Endothelial cell of umbilical vein (primary cell): ENCODE measurements around the gene MCTP1. TPM values are rescaled to one million over a fixed set of nuclear protein-coding genes. Genes with fewer than 3 reads are reported as not detected.

Experiments
- BruUV-seq: library from RNA; stranded (reverse); fragments of 400-500 nt; replicated peaks from 2 replicates; lab custom pipeline; 2021; lab: Mats Ljungman, UMichigan
- CTCF ChIA-PET: fragments of 300-600, 350-600 bp; sonication (Branson Sonifier 250); formaldehyde crosslinking; loops from one replicate; lab custom pipeline; 2021; ENCODE audit warnings: antibody characterized with exemption, inconsistent platforms; lab: Charles Lee
- POLR2A ChIA-PET: fragments of 300-600, 350-600 bp; sonication (Branson Sonifier 250); formaldehyde crosslinking; loops from one replicate; lab custom pipeline; 2021; ENCODE audit warnings: antibody characterized with exemption, inconsistent platforms; lab: Charles Lee
- DNase-seq: peaks from one replicate; pipeline ENCODE4 v3.0.0-alpha.2; 2011; ENCODE audit warnings: low read depth, low spot score
- FAIRE-seq: peaks from 2 replicates; lab custom pipeline; 2011; peaks lifted over from hg19 to GRCh38; lab: Jason Lieb, UNC
- H2AFZ ChIP-seq: 2 replicates; pipeline ENCODE4 v1.6.0; 2012; ENCODE audit warnings: low read depth, low read length, control low read depth, inconsistent platforms
- H3K27ac ChIP-seq: 2 replicates; pipeline ENCODE4 v1.5.1; 2011; ENCODE audit warnings: low read depth, mild to moderate bottlenecking, control low read depth, low read length, moderate library complexity; ENCODE audit not compliant: insufficient read depth
- H3K27me3 ChIP-seq, 2 experiments: 2 replicates each; pipeline versions ENCODE4 v1.6.0 to v1.6.1; 2011; ENCODE audit warnings: low read length in 2 of 2, mixed read lengths in 1 of 2; ENCODE audit not compliant: control insufficient read depth in 2 of 2, insufficient read depth in 2 of 2
- H3K36me3 ChIP-seq, 2 experiments: 2 replicates in 1 of 2; 3 replicates in 1 of 2; pipeline ENCODE4 v1.5.1; 2011; ENCODE audit warnings: low read length in 2 of 2, mild to moderate bottlenecking in 1 of 2, moderate library complexity in 1 of 2; ENCODE audit not compliant: control insufficient read depth in 2 of 2, insufficient read depth in 2 of 2; ENCODE audit errors: extremely low read depth in 1 of 2
- H3K4me1 ChIP-seq: 3 replicates; pipeline ENCODE4 v1.5.1; 2011; ENCODE audit warnings: mild to moderate bottlenecking, low read length; ENCODE audit not compliant: control insufficient read depth, insufficient read depth; ENCODE audit errors: extremely low read depth
- H3K4me2 ChIP-seq: 2 replicates; pipeline ENCODE4 v1.6.1; 2011; ENCODE audit warnings: low read length, control low read depth, mixed read lengths; ENCODE audit not compliant: insufficient read depth
- H3K4me3 ChIP-seq, 3 experiments: fragments of 200-600 bp in 1 of 3; sonication (generic), shearing (Covaris generic) in 1 of 3; replicated peaks in 1 of 3; 2 replicates each; pipeline ENCODE4 v1.5.1; 2011 to 2016; ENCODE audit warnings: control low read depth in 3 of 3, low read length in 3 of 3, mild to moderate bottlenecking in 2 of 3, inconsistent platforms in 1 of 3, low read depth in 1 of 3, moderate library complexity in 1 of 3; ENCODE audit not compliant: insufficient read depth in 1 of 3
- H3K79me2 ChIP-seq: 2 replicates; pipeline ENCODE4 v1.6.0; 2012; ENCODE audit warnings: low read length, inconsistent platforms; ENCODE audit not compliant: control insufficient read depth, insufficient read depth
- H3K9ac ChIP-seq: replicated peaks from 2 replicates; pipeline ENCODE3; 2011; ENCODE audit warnings: low read length, control low read depth; ENCODE audit not compliant: insufficient read depth; ENCODE audit errors: extremely low read depth
- H3K9me1 ChIP-seq: replicated peaks from 3 replicates; pipeline ENCODE4 v1.6.0; 2011; ENCODE audit warnings: mild to moderate bottlenecking, low read length; ENCODE audit not compliant: control insufficient read depth, insufficient read depth; ENCODE audit errors: extremely low read depth
- H3K9me3 ChIP-seq: replicated peaks from 2 replicates; pipeline ENCODE4 v1.5.1; 2012; ENCODE audit warnings: low read length, inconsistent platforms; ENCODE audit not compliant: control insufficient read depth, insufficient read depth
- H4K20me1 ChIP-seq: replicated peaks from 2 replicates; pipeline ENCODE3; 2011; ENCODE audit warnings: mild to moderate bottlenecking, low read length; ENCODE audit not compliant: control insufficient read depth, insufficient read depth; ENCODE audit errors: extremely low read depth
- FOS ChIP-seq: IDR thresholded peaks from 2 replicates; pipeline ENCODE4 v1.6.1; 2011; ENCODE audit warnings: mild to moderate bottlenecking, low read length, moderate library complexity, borderline replicate concordance; ENCODE audit not compliant: insufficient read depth
- GATA2 ChIP-seq: IDR thresholded peaks from 2 replicates; pipeline ENCODE4 v1.7.0; 2011; ENCODE audit warnings: low read depth, mild to moderate bottlenecking, moderate library complexity, mixed read lengths, low read length; ENCODE audit not compliant: insufficient read length, insufficient read depth
- JUN ChIP-seq: IDR thresholded peaks from 2 replicates; pipeline ENCODE4 v1.6.1; 2011; ENCODE audit warnings: borderline replicate concordance, low read depth; ENCODE audit not compliant: insufficient read length, insufficient read depth
- MYC ChIP-seq: IDR thresholded peaks from one replicate; pipeline ENCODE4 v1.6.1; 2011; ENCODE audit warnings: mild to moderate bottlenecking, low read depth, low read length
- POLR2A ChIP-seq: IDR thresholded peaks from 2 replicates; pipeline ENCODE4 v1.6.1; 2012; ENCODE audit warnings: low read depth, mild to moderate bottlenecking, control low read depth, low read length
- POLR2AphosphoS5 ChIP-seq: IDR thresholded peaks from 2 replicates; pipeline ENCODE4 v1.6.1; 2012; ENCODE audit warnings: low read depth, mild to moderate bottlenecking, control low read depth, low read length, moderate library complexity; ENCODE audit not compliant: insufficient read depth
- dilution Hi-C: fragments of 300-500 bp; cut with MboI; formaldehyde crosslinking; loops from one replicate; pipeline ENCODE4 v1.15.0; 2019; ENCODE audit warnings: low sequenced_read_pairs; ENCODE audit not compliant: extremely low pct_ligation_motif_present
- intact Hi-C: fragments of 100-400 bp; cut with micrococcal nuclease; formaldehyde crosslinking; loops from one replicate; pipeline ENCODE4 v1.10.0; 2022
- polyA plus RNA-seq, 4 experiments: library from polyadenylated mRNA; depleted of rRNA in 3 of 4; stranded (reverse) in 3 of 4; unstranded in 1 of 4; fragments of >200 nt; gene quantifications; 2 replicates each; pipeline versions ENCODE4 v1.2.1 to v1.2.3, GENCODE V29; 2011 to 2012; ENCODE audit warnings: missing spikeins in 1 of 4
- total RNA-seq: library from RNA; stranded (reverse); gene quantifications from 2 replicates; pipeline ENCODE4 v1.2.3, GENCODE V29; 2021
- TF ChIP-seq, protein P1 (sequence below): IDR thresholded peaks from 2 replicates; pipeline ENCODE4 v1.6.1; 2011; ENCODE audit not compliant: insufficient read depth, insufficient read length
- TF ChIP-seq, protein P2 (sequence below), 2 donors: IDR thresholded peaks; 1 replicate in 1 of 2; 2 replicates in 1 of 2; pipeline ENCODE4 v1.5.1; 2011; ENCODE audit warnings: low read length in 2 of 2, mild to moderate bottlenecking in 2 of 2, moderate library complexity in 2 of 2, control low read depth in 1 of 2, inconsistent platforms in 1 of 2, low read depth in 1 of 2; ENCODE audit not compliant: insufficient read depth in 1 of 2; ENCODE audit errors: extremely low read depth in 1 of 2

The MCTP1 gene
- total and polyA plus RNA-seq, 2 donors (not counting 3 experiments of a cell fraction or from before 2014, with no cell fraction given): 79.3 to 203 TPM

DNA sequence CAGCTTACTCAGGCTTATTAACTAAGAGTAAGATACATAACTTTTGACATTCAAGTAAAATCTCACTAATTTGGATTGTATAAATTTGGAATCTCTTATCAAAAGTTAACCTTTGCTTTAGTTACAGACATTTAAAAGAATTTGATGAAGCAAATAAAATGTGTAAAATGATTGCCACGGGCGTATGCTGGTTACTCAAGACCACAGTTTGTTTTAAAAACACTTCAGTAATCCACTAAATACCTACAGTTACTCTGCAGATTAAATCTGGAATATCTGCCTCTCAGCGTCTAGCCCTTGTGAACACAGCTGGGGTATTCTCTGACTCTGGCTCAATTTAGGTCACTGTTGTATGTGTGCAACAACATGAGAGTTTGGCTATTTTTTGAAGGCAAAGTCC, 143.8 kb downstream of the MCTP1 start:
- no peak for FAIRE-seq
- dilution Hi-C loops: no loop called here

More for the DNA sequence above, 143.8 kb downstream of the MCTP1 start:
- Histone ChIP-seq H3K79me2 (no peaks in the 10 kb centered on the region), H2AFZ (no peak overlapping the region), H3K4me1 (peaks cover 27% of the 10 kb centered on the region), H3K9me3 (no peaks in the 10 kb centered on the region), H4K20me1 (no peaks in the 10 kb centered on the region), H3K36me3 (no peaks in the 10 kb centered on the region), H3K27ac (no peak overlapping the region), H3K27me3 (no peaks in the 10 kb centered on the region), H3K4me2 (no peak overlapping the region), H3K9ac (no peak overlapping the region), H3K9me1 (no peaks in the 10 kb centered on the region), H3K4me3 (no peak overlapping the region)
- BruUV-seq: no TSS peak
- intact Hi-C loops: no loop called here
- DNase-seq: no peak
- TF ChIP-seq FOS (no peak), POLR2A (no peak), POLR2AphosphoS5 (no peak), MYC (no peak), JUN (no peak), GATA2 (no peak)
- TF ChIP-seq, protein P1, sequence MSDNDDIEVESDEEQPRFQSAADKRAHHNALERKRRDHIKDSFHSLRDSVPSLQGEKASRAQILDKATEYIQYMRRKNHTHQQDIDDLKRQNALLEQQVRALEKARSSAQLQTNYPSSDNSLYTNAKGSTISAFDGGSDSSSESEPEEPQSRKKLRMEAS: no peak
- TF ChIP-seq, protein P2, sequence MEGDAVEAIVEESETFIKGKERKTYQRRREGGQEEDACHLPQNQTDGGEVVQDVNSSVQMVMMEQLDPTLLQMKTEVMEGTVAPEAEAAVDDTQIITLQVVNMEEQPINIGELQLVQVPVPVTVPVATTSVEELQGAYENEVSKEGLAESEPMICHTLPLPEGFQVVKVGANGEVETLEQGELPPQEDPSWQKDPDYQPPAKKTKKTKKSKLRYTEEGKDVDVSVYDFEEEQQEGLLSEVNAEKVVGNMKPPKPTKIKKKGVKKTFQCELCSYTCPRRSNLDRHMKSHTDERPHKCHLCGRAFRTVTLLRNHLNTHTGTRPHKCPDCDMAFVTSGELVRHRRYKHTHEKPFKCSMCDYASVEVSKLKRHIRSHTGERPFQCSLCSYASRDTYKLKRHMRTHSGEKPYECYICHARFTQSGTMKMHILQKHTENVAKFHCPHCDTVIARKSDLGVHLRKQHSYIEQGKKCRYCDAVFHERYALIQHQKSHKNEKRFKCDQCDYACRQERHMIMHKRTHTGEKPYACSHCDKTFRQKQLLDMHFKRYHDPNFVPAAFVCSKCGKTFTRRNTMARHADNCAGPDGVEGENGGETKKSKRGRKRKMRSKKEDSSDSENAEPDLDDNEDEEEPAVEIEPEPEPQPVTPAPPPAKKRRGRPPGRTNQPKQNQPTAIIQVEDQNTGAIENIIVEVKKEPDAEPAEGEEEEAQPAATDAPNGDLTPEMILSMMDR (IDR thresholded peaks at IDR 0.05; ENCODE audit: extremely low read depth in 1 of 2, insufficient read depth in 1 of 2, low read depth in 1 of 2, low read length in 2 of 2): no peak
- CTCF ChIA-PET: interaction anchor here (1.0 to 2.4 kb wide), 2 partner anchors 8 to 11 kb away, joined by 4 to 7 read pairs; no protein-coding TSS in a partner anchor
- POLR2A ChIA-PET: interaction anchor here (0.7 kb wide), 1 partner anchor 99 kb away, joined by 7 read pairs; no protein-coding TSS in a partner anchor
